GM19372 (cell line): Measurements from ENCODE around the gene EPHB2.

Source experiments
- ATAC-seq: cut with Tn5 transposase; IDR thresholded peaks from one replicate; pipeline ENCODE4 v1.9.1; 2021; ENCODE audit warnings: mild to moderate bottlenecking, low read depth, moderate library complexity; ENCODE audit not compliant: unreplicated experiment

EPHB2 gene

DNA sequence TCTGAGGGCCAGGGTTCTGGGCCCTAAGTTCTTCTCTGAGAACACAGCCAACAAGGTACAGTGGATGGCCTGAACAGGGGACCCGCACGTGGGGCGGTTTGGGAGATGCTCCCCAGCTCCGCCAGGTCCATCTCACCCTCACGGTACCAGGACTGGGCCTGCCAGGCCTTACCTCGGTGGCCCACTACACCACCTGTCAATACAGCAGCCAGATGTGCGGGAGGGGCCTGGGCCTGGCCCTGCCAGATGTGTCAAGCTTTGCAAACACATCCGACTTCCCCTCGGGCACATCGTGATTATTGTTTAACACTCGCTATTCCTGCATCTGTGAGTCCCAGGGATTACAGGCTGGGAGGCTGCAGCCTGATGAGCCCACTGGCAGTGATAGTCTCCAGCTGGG lies 139.6 kb downstream of the EPHB2 start:
- no peak for ATAC-seq

DNA sequence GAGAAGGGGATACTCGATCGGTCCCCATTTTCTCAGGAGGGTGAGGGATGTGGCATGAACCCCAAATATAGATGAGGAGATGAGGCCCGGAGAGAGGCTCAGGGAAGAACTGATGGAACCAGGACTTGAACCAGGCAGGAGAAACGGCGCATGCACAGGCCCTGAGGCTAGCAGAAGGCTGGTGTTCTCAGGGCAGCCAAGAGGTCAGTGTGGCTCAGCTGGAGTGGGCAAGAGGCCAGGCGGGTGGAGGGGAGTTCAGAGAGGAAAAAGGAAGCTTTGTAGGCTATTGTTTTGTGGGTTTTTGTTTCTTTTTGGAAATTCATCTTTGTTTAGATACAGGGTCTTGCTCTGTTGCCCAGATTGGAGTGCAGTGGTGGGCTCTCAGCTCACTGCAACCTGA lies 140.0 kb downstream of the EPHB2 start:
- no peak for ATAC-seq

DNA sequence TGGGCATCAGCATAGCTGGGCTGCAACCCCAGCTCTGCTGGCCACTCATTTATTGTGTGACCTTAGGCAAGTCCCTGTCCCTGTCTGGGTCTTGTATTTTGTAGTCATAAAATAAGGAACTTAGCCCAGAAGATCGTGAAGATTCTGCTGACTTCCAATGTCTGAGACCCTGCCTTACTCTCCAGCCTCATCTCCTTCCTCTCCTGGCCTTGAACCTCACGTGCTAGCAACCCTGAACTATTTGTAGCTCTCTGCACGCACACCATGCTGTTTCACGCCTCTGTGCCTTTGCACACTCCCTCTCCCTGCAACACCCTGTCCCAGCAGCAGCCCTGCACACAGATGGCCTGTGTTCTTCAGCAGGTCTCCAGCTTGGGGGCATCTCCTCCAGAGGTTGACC lies 140.9 kb downstream of the EPHB2 start:
- ATAC-seq, result no peak

DNA sequence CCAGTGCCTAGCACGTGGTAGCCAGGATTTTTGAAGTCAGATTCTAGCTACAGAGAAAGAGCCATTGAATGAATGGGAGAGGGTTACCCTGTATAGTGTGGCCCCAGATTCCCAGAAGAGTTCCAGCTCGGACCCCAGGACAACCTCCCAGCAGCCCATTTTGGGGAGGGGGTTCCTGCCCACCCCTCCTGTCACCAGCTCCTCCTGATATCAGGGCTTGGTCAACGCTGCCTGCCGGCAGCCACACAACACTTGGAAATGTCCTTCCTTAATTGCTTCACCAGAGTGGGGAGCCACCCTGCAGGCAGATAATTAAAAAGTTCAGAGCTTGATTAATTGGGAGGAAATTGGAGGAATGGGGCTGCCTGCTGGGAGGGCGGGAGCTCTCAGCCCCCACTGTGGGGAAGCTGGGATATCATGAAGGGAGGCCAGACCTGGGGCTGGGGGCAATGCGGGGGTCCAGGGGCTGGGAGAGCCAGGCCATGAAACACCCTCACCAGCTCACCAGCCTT lies 141.6 kb downstream of the EPHB2 start:
- no peak for ATAC-seq

DNA sequence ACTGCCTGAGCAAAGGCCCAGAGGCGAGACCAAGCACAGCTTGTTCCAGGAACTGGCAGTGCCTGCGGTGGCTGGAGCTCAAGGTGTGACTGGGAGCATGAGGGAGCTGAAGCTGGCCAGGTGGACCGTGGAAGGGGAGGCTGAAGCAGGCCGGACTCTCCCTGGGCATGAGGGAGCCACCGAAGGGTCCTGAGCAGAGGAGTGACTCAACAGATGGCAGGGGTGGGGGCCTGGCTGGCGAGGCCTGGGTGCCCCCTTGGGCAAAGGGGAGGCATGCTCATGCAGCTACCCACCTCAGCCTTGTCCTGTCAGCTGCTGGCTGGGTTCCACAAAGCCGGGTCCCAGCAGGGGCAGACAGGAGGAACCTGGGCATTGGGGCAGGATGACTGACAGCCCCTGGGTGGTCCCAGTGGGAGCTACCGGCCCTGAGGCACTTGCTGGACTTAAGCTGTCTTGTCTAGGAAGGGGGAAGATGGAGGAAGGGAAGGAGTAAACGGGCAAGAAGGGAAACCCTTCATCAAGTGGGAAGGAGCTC lies 143.1 kb downstream of the EPHB2 start:
- ATAC-seq, result no peak

DNA sequence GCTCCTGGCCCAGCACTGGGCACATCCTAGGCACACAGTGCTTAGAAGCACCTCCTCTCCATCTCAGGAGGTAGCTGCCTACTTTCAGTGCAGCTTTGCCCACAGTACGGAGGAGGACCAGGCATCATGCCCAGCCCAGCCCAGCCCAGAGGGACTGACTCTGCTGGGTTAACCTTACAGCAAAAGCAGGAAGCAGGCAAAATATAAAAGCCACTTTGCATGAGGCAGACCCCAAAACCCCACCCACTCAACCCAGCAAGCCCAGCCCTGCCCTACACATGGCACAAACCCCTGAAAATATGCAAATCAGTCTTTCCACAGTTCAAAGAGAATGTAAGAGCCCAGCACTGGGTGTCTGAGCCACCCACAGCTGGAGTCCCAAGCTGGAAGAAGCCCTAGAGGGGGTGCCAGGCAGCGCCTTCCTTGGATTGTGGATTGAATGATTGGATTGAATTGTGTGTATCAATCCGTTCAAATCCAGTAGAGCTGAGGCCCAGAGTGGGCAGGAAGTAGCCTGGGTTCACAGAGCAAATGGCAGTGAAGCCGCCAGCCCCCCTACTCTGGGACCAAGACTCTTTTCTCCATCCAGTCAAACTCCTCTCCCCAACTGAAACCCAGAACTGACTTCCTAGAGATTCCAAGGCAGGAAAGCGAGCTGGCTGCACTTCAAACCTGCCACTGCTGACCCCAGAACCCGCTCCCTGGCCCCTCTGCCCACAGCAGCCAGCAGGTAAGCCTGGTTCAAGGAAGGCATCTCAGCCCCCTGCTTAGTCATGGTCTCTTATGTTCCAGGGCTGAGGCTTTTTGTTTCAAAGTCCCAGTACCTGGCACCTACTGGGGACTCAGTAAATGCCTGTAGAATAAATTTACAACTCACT lies 144.3 kb downstream of the EPHB2 start:
- ATAC-seq, result no peak

DNA sequence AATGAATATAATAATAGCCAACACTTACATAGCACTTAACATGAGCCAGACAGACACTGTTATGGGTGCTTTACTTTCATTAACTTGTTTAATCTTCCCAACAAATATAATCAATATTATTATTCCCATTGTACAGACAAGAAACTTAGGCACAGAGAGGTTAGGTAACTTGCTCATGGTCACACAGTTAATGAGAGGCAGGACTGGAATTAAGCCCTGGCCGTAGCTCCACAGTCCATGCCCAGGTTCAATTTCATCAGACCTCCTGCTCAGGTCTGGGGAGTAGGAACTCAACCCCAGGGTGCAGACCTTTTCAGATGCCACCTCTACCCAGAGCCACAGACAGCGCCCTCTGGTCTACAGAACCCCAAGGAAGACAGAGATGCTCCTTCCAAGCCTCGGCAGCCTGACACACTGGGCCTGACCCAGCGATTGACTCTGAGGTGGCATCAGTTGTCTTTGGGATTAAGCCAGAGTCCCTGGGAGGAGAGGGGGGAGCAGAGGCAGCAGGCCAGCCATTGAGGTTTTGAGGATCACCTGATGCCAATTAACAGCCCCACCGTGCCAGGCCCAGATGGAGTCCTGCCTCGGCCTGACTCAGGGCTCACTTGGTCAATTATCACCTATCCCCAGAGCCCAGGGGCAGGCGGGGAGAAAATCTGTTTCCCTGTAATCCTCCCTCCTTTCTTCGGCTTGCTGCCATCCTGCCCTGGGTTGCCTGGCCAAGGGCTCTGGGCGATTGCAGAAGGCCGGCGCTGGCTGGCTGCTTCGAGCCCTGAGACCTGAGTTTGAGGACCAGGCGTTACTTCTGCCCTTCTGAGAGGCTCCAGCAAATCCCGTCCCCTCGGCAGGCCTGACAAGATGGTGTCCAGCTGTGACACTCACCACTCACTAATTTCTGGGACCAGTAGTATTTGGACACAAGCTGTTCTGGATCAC lies 145.3 kb downstream of the EPHB2 start:
- no peak for ATAC-seq

DNA sequence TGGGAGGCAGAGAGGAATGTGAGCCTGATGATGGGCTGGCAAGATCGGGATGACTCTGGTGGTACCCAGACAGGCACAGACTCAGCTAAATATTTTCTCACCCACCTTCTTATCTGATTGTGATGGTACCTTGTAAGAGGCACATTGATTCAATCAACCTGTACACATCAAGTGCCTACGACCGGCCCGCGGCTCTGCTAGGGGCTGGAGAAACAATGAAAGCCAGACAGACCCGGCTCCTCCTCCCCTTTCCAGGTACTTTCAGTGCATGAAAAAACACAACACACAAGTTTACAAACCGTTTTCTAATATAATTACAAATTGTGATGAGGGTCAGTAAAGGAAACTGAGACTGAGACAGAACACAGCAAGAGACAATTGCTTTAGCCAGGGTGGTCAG lies 147.0 kb downstream of the EPHB2 start:
- ATAC-seq, result no peak

DNA sequence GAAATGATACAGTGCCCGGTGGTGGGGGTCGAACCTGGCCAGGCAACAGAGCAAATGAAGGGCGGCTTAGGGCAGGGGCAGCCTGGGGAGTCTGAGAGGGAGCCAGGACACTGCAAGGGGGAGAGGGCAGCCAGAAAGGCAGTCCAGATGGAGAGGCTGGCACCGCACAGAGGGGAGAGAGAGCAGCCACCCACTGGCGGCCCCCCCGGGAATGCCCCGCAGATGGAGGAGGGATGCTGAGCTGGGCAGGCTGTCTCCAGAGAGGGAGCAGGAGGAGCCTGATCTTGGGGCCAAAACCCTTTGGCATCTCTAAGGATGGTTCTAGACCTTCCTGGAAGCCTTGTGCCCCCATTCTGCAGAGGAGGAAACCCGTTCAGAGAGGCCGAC lies 149.8 kb downstream of the EPHB2 start:
- ATAC-seq, result no peak

DNA sequence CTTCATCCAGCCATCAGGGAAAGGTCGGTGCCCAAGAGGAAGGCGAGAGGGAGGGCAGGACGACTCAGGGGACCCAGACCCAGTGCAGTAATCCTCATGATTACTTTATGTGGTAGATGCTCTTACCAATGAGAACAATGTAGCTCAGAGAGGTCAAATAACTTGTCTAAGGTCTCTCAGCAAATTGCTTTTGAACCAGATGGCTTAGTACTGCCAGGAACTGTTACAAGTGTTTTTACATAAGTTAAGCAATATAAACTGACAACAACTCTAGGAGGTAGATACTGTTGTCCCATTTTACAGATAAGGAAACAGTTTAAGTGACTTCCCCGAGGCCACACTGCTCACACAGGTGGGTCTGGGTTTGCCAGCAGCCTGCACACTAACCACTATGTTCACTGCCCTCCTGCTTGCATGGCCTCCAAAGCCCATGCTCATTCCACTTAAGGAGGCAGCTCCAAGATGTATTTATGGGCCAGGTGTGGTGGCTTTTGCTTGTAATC lies 150.3 kb downstream of the EPHB2 start:
- no peak for ATAC-seq

DNA sequence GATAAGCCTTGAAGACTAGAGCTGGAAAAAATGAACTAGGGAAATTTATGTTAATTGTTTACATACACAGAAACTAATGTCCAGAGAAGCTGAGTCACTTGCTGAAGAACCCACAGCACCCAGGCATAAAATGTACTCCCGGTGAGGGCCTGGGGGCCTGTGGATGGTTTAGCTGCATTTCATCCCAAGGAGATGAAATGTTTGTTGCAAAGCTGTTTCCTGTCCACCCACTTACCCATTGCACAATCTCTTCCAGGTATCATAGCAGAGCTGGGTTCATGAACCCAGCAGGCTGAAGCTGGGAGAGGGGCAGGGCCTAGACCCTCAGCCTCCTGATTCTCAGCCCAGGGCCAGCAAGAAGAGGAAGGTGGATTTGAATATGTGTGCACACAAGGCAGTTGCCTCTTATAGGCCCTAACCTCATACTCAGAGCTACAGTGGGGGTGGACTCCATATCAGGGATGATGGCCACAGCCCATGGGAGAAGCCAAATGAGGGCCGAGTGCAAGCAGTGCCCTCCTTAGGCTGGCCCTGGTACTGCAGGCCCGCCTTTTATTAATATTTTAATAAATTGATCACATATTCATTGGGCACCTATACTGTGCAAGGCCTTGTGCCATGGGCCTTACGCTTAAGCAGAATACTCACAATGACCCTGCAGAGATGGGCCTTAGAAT lies 151.3 kb downstream of the EPHB2 start:
- ATAC-seq, result no peak

DNA sequence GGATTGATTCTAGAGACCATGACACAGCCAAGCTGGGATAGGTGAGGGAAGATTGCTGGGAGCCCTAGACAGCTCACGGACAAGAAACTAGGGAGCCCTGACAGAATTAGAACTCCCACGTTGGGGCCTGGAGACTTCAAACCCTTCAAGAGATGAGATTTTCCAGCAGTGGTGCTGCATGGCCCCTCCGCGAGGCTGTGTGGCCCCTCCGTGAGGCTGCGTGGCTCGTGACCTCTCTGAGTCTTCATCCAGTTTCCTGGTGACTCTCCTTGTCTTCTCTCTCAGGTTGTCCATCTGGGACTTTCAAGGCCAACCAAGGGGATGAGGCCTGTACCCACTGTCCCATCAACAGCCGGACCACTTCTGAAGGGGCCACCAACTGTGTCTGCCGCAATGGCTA lies 152.1 kb downstream of the EPHB2 start:
- no peak for ATAC-seq

DNA sequence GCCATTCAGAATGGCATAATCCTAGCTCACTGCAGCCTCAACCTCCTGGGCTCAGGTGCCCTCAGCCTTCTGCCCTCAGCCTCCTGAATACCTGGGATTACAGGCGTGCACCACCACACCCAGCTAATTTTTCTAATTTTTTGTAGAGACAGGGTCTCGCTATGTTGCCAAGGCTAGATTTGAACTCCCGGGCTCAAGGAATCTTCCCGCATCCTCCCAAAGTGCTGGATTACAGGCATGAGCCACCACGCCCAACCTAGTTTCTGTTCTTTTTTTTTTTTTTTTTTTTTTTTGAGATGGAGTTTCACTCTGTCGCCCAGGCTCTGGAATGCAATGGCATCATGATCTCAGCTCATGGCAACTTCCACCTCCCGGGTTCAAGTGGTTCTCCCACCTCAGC lies 153.1 kb downstream of the EPHB2 start:
- ATAC-seq, result no peak

DNA sequence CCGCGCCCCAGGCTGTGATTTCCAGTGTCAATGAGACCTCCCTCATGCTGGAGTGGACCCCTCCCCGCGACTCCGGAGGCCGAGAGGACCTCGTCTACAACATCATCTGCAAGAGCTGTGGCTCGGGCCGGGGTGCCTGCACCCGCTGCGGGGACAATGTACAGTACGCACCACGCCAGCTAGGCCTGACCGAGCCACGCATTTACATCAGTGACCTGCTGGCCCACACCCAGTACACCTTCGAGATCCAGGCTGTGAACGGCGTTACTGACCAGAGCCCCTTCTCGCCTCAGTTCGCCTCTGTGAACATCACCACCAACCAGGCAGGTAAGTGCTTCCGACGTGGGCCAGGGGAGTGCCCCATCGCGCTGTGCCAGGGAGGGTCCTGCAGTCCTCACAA lies 154.2 kb downstream of the EPHB2 start:
- no peak for ATAC-seq

DNA sequence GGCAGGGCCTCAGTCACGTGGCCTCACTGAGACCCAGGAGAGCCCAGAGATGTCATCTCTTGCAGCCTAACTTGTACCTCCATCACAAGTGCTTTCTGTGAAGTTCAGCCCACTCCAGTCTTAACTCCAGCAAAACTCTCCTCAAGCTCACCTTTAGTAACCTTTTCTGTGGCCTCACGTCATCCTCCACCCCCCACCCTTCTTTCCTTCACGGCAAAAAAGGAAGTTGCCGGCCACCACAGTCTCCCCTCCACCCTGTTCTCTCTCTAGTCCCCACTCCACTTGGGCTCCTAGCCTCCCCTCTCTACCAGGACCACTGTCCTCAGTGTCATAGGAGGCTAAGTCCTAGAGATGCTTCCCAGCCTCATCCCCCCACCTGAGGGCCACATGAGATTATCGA lies 155.1 kb downstream of the EPHB2 start:
- no peak for ATAC-seq

DNA sequence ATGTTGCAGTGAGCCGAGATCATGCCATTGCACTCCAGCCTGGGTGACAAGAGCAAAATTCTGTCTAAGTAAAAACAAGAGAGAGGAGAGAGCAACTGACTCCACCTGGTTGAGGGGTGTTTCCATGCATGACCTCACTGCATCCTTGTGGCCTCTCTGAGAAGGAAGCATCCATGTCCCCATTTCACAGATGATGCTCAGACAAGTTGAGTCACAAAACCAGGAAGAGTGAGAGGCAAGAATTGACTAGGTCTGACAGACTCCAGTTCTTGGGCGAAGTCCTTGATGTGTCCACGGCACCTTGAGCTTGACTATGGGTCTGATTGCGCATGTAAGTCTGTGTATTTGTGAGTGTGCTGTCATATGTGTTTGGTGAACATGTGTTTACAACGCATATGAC lies 156.2 kb downstream of the EPHB2 start:
- ATAC-seq, result no peak

DNA sequence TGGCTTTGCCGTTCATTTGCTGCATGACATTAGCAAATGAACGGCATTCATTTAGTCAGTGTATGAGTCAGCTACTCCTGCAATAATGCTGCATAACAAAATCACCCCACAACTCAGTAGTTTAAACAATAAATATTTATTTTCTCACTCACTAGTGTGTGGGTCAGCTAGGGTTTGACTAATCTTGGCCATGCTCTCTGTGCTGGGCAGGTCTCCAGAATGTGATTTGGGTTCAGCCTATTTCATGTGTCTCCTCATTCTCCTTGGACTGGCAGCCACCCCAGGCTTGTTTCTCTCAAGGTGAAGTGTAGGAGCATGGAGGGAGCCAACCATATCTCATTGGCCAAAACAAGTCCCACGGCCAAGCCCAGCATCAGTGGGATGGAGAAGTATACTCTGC lies 157.7 kb downstream of the EPHB2 start:
- no peak for ATAC-seq

DNA sequence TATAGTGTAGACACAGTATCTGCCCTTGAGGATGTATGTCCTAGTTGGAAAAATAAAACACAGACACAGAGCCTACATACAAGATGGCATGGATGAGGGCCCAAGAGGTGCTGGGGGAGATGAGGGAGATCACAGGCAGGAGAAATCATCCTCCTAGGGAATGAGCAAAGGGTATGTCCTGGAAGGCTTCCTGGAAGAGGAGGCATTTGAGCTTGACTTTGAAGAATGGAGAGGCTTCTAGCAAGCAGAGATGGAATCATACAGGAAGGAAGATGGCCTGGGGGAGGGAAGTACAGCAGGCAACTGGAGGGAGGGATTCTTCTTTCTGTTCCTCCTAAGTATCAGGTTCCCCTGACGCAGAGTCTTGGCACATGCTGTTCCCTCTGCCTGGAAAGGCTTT lies 158.7 kb downstream of the EPHB2 start:
- no peak for ATAC-seq

DNA sequence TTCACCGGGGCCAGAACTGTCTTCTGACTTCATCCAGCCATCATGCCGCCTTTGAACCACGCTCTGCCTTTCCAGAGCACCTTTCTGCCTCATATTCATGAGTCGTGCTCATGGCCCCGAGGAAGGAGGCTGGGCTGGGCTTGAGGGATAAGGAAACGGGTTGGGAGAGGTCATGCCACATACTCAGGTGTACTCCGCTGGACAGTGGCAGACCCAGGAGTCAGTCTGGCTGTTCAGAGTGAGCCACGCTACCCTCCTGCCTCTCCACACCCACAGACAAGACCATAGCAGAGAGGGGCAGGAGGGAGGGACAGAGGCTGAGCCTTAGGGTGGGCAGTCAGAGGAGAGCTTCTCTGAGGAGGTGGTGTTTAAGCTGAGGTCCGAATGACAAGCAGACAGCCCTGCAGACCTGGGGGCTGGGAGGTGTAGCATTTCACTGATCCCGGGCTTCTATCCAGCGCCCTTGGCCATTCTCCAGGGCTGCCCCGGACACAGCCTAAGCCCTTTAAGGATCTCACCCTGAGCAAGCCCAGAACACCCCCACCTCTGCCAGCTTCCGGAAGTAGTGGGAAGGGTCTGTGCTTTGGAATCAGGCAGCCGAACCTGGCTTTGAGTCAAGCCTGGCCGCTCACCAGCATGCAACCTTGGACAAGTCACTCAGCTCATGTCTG lies 159.7 kb downstream of the EPHB2 start:
- no peak for ATAC-seq
